Endothelial cell (in vitro differentiated cells): ENCODE data around the gene ADCY9. TPM values are rescaled to one million over a fixed set of nuclear protein-coding genes. Genes with fewer than 3 reads are reported as not detected.

Source experiments
- DNase-seq: peaks from one replicate; pipeline ENCODE4 v3.0.0; 2021; ENCODE audit warnings: low spot score
- H3K27ac Mint-ChIP-seq: one replicate; pipeline ENCODE4 v1.8.0; 2021; ENCODE audit warnings: mixed read lengths, inconsistent platforms; ENCODE audit not compliant: unreplicated experiment
- H3K27me3 Mint-ChIP-seq: one replicate; pipeline ENCODE4 v1.8.0; 2021; ENCODE audit warnings: mild to moderate bottlenecking, moderate library complexity, mixed read lengths, inconsistent platforms; ENCODE audit not compliant: unreplicated experiment
- H3K36me3 Mint-ChIP-seq: one replicate; pipeline ENCODE4 v1.8.0; 2021; ENCODE audit warnings: mild to moderate bottlenecking, low read depth, mixed read lengths, inconsistent platforms; ENCODE audit not compliant: unreplicated experiment
- H3K4me1 Mint-ChIP-seq: one replicate; pipeline ENCODE4 v1.8.0; 2021; ENCODE audit warnings: mild to moderate bottlenecking, mixed read lengths, inconsistent platforms; ENCODE audit not compliant: unreplicated experiment
- H3K4me3 Mint-ChIP-seq: one replicate; pipeline ENCODE4 v1.8.0; 2021; ENCODE audit warnings: mild to moderate bottlenecking, mixed read lengths, inconsistent platforms; ENCODE audit not compliant: unreplicated experiment
- H3K9me3 Mint-ChIP-seq: one replicate; pipeline ENCODE4 v1.8.0; 2021; ENCODE audit warnings: mixed read lengths, inconsistent platforms; ENCODE audit not compliant: unreplicated experiment
- total RNA-seq: library from RNA; stranded (reverse); fragmentation: NEBNext Ultra II Directional; extraction: Animal tissue kit (Norgen Biotek cat#: 25700); gene quantifications from one replicate; pipeline ENCODE4 v1.2.1, GENCODE V29; 2021; ENCODE audit not compliant: unreplicated experiment
- TF ChIP-seq, protein P1 (sequence below): fragments of 200-600 bp; sonication (generic); IDR thresholded peaks from one replicate; pipeline ENCODE4 v1.5.0; 2021; ENCODE audit warnings: antibody characterized with exemption; ENCODE audit not compliant: unreplicated experiment

ADCY9 gene
- total RNA-seq, 1 donor from 2014 or later: 3.3 TPM

DNA sequence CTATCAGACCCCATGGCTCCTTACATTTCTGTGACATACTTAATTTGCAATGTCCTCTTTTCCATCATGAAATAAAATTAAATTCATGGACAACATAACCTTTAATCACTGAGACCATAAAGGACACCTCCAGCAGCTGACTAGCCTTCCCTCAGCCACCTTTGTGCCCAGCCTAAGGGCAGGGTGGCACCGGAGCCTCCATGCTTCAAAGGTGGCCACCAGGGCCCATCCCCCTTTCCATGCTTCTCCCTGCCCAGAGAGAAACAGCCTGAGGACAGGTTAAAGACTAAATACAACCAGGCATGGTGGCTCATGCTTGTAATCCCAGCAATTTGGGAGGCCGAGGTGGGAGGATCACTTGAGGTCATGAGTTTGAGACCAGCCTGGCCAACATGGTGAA, 94.3 kb downstream of the ADCY9 start:
- no peaks in the 10 kb centered on the region for H3K9me3 Mint-ChIP-seq
- no peaks in the 10 kb centered on the region for H3K27me3 Mint-ChIP-seq
- no peak overlapping the region for H3K27ac Mint-ChIP-seq
- TF ChIP-seq, protein P1, sequence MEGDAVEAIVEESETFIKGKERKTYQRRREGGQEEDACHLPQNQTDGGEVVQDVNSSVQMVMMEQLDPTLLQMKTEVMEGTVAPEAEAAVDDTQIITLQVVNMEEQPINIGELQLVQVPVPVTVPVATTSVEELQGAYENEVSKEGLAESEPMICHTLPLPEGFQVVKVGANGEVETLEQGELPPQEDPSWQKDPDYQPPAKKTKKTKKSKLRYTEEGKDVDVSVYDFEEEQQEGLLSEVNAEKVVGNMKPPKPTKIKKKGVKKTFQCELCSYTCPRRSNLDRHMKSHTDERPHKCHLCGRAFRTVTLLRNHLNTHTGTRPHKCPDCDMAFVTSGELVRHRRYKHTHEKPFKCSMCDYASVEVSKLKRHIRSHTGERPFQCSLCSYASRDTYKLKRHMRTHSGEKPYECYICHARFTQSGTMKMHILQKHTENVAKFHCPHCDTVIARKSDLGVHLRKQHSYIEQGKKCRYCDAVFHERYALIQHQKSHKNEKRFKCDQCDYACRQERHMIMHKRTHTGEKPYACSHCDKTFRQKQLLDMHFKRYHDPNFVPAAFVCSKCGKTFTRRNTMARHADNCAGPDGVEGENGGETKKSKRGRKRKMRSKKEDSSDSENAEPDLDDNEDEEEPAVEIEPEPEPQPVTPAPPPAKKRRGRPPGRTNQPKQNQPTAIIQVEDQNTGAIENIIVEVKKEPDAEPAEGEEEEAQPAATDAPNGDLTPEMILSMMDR: no peak
- no peaks in the 10 kb centered on the region for H3K36me3 Mint-ChIP-seq
- no peak overlapping the region for H3K4me3 Mint-ChIP-seq
- no peak for DNase-seq
- no peaks in the 10 kb centered on the region for H3K4me1 Mint-ChIP-seq

DNA sequence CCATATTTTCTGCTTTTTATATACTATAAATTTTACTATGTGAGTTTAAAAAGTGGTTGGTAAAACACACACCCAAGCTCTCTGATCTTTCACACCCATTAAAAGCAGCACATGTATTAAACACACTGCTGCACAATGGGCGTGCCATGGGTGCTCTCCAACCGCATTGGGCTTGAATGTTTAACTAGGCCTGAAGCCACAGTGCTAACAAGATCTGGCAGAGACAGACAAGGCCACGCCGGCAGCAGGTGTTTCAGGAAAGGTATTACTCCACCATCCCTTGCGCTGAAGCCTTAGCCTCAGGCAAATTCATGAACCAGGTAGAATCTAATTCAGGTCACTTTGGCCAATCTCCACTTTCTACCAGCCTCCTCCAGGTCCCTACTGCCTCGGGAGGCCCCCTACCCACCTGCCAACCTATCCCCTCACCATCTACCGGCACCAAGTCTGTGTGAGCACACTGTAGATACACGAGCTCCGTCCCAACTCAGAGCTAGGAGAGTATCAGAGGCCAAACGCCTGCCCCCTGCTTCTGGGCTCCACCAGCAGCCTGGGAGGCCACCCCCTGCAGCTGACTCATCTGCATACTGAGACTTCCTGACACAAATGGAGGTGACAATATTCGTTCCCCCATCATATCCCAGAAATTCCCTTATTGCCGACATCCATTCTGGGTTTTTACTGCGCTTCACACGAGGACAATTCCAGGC, 95.0 kb downstream of the ADCY9 start:
- H3K4me3 Mint-ChIP-seq: no peak overlapping the region
- TF ChIP-seq, protein P1: no peak
- no peak overlapping the region for H3K27ac Mint-ChIP-seq
- H3K4me1 Mint-ChIP-seq: no peaks in the 10 kb centered on the region
- H3K9me3 Mint-ChIP-seq: no peaks in the 10 kb centered on the region
- H3K36me3 Mint-ChIP-seq: no peaks in the 10 kb centered on the region
- DNase-seq: no peak
- H3K27me3 Mint-ChIP-seq: no peaks in the 10 kb centered on the region

DNA sequence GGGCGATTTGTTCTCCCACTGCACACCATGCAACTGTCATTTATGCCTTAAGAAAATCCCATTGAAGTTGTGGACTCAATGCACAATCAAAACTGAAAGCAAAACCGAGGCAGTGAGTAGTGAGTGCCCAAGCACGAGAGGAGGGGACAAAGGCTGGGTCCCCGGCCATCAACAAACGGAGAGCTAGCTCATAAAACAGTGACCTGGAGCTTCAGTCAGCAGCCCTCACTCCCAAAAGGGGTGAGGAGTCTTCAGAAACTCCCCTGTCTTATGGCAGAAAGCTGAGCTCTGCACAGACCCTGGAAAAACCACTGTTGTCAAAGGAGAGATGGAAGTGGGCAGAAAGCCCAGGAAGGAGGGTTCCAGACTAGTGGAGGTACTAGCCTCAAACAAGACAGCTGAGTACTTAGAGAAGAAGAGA, 96.9 kb downstream of the ADCY9 start:
- Mint-ChIP-seq H3K9me3 (no peaks in the 10 kb centered on the region), H3K27me3 (no peaks in the 10 kb centered on the region), H3K4me3 (no peak overlapping the region), H3K27ac (no peak overlapping the region), H3K4me1 (no peaks in the 10 kb centered on the region), H3K36me3 (no peaks in the 10 kb centered on the region)
- TF ChIP-seq, protein P1: no peak
- no peak for DNase-seq

DNA sequence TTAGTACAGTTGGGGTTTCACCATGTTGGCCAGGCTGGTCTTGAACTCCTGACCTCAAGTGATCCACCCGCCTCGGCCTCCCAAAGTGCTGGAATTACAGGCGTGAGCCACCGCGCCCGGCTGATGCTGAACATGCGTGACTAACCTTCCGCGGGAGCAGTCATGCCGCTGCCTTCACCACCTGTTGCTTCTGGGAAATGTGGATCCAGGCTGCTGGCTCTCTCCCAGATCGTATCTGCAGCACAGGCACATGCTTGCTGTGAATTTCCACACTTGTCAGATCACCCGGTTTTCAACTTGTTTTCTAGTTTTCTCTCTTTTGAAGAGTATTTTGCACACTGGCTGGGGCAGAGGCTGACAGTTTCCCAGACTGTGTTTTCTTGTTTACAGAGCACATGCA, 97.9 kb downstream of the ADCY9 start:
- TF ChIP-seq, protein P1: no peak
- Mint-ChIP-seq H3K4me3 (no peak overlapping the region), H3K36me3 (no peaks in the 10 kb centered on the region), H3K27ac (no peak overlapping the region), H3K27me3 (peaks cover 2% of the 10 kb centered on the region), H3K4me1 (no peaks in the 10 kb centered on the region), H3K9me3 (no peaks in the 10 kb centered on the region)
- DNase-seq: no peak

DNA sequence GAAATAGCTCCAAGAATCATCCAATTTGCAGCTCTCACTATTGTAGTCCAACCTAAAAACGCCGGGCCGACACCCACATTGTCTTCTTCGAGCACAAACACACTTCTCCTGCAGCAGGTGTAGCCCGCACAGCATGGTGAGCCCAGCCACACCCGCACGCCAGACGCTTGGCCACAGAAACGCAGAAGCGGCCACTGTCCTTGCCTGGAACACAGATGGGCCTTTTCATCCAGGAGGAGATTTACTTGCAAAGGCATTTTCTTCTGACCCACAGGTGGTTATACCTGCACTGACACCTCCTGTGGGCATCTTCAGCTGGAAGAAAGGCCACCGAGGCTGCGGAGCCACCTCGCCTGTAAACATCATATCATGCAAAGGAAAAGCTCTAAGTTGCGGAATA, 98.4 kb downstream of the ADCY9 start:
- Mint-ChIP-seq H3K4me3 (no peak overlapping the region), H3K4me1 (no peaks in the 10 kb centered on the region), H3K9me3 (no peaks in the 10 kb centered on the region), H3K27me3 (peaks cover 2% of the 10 kb centered on the region), H3K36me3 (no peaks in the 10 kb centered on the region), H3K27ac (no peak overlapping the region)
- TF ChIP-seq, protein P1: no peak
- no peak for DNase-seq
